ENCODE measurements around the gene FNDC3B. TPM values are rescaled to one million over a fixed set of nuclear protein-coding genes. Genes with fewer than 3 reads are reported as not detected.
A peak's percentile ranks its signal among the peaks of the same experiment; 100 is the strongest.

Gene FNDC3B
- total and polyA plus RNA-seq, 4 donors, result 13.3 to 175 (median 100) TPM

DNA sequence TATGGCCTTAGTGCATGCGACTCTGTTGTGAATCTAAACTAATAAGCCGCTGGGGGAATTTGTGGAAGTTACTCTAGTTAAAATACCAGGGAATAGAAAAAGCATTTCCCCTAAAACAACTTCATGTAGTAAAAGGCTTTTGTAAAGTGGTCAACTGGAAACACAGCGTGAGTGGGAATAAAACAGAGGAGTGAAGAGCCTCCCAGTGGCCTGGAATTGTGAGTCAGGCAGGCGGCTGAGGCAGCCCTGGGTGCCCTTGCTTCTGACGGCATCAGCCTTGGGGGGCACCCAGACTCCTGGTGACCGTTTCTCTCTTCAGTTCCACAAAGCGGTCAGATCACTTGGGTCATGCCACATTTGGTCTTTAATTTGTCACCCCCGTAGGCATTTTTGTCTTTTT, 300.5 kb downstream of the FNDC3B start:
- 94 to 96% methylated on average over 8 of the region's 8 CpGs for WGBS, 2 donors
- no peak for DNase-seq
- Histone ChIP-seq H3K27me3 (ENCODE audit: control insufficient read depth in 3 of 3, insufficient read depth in 3 of 3, low read length in 2 of 3) (no peaks in the 10 kb centered on the region), H3K9me3 (ENCODE audit: control insufficient read depth in 4 of 4, insufficient read depth in 3 of 4, low read length in 3 of 4) (no peaks in the 10 kb centered on the region), H3K27ac (ENCODE audit: low read depth in 1 of 2, low read length in 1 of 2) (no peak overlapping the region), H3K4me1 (ENCODE audit: control insufficient read depth in 5 of 5, insufficient read depth in 5 of 5, low read length in 5 of 5) (no peaks in the 10 kb centered on the region), H3K36me3 (ENCODE audit: control insufficient read depth in 4 of 4, insufficient read depth in 4 of 4, low read length in 4 of 4) (peaks cover 11 to 34% (median 26%) of the 10 kb centered on the region in 4 donors), H3K9ac (ENCODE audit: insufficient read depth in 1 of 2, low read length in 2 of 2) (no peak overlapping the region), H3K4me3 (no peak overlapping the region)
- no peak for ATAC-seq (ENCODE audit: insufficient read depth, low FRiP score)
- TF ChIP-seq, protein P1, sequence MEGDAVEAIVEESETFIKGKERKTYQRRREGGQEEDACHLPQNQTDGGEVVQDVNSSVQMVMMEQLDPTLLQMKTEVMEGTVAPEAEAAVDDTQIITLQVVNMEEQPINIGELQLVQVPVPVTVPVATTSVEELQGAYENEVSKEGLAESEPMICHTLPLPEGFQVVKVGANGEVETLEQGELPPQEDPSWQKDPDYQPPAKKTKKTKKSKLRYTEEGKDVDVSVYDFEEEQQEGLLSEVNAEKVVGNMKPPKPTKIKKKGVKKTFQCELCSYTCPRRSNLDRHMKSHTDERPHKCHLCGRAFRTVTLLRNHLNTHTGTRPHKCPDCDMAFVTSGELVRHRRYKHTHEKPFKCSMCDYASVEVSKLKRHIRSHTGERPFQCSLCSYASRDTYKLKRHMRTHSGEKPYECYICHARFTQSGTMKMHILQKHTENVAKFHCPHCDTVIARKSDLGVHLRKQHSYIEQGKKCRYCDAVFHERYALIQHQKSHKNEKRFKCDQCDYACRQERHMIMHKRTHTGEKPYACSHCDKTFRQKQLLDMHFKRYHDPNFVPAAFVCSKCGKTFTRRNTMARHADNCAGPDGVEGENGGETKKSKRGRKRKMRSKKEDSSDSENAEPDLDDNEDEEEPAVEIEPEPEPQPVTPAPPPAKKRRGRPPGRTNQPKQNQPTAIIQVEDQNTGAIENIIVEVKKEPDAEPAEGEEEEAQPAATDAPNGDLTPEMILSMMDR (IDR thresholded peaks at IDR 0.05; ENCODE audit: control extremely low read depth, extremely low read depth), result no peak

- H3K4me3 ChIP-seq, result no peak overlapping the region
- no peaks in the 10 kb centered on the region for H3K27me3 ChIP-seq (ENCODE audit: control insufficient read depth in 3 of 3, insufficient read depth in 3 of 3, low read length in 2 of 3)
- no peak overlapping the region for H3K9ac ChIP-seq (ENCODE audit: insufficient read depth in 1 of 2, low read length in 2 of 2)
- ATAC-seq (ENCODE audit: insufficient read depth, low FRiP score) (no peak), DNase-seq (no peak)
- H3K27ac ChIP-seq (ENCODE audit: low read depth in 1 of 2, low read length in 1 of 2), result no peak overlapping the region
- no peaks in the 10 kb centered on the region for H3K9me3 ChIP-seq (ENCODE audit: control insufficient read depth in 4 of 4, insufficient read depth in 3 of 4, low read length in 3 of 4)
- H3K4me1 ChIP-seq (ENCODE audit: control insufficient read depth in 5 of 5, insufficient read depth in 5 of 5, low read length in 5 of 5), result no peaks in the 10 kb centered on the region
- WGBS, 2 donors, result 85 to 93% methylated on average over 5 of the region's 5 CpGs
- TF ChIP-seq, protein P1 (IDR thresholded peaks at IDR 0.05; ENCODE audit: control extremely low read depth, extremely low read depth), result no peak
- peaks cover 16 to 41% (median 30%) of the 10 kb centered on the region in 4 donors for H3K36me3 ChIP-seq (ENCODE audit: control insufficient read depth in 4 of 4, insufficient read depth in 4 of 4, low read length in 4 of 4)
Observed at GRCh38 chr3:172340583-172340982, 301.2 kb downstream of the FNDC3B start.

DNA sequence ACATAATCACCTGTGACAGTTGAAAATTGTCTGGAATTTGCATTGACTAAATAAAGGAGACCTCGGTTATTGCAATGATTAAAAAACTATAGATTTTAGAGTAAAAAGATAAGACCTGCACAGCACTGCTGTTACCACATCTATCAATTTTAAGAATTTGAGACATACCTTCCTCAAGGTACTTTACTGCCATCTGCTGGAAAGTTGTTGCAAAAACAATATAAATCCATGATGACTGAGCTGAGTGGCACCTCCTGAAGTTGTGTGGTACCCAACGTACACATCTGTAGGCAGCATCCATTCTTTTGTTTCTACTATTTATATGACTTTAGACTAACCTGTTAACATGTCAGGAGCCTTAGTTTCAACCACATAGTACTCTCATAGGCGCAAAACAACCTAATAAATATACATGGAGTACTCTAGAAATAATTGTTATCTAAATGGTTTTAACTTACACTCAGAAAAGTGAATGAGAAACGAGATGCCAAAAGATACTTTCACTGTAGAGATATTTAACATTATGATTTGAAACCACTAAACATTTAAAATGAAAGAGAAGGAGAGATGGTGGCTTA, 302.2 kb downstream of the FNDC3B start:
- WGBS, 2 donors, result 44 to 56% methylated on average over 4 of the region's 4 CpGs
- TF ChIP-seq, protein P1 (IDR thresholded peaks at IDR 0.05; ENCODE audit: control extremely low read depth, extremely low read depth), result peak; percentile 76
- DNase-seq (peak in 2 of 3 donors; percentile 71 to 75), ATAC-seq (ENCODE audit: insufficient read depth, low FRiP score) (peak; percentile 55)
- Histone ChIP-seq H3K9me3 (ENCODE audit: control insufficient read depth in 4 of 4, insufficient read depth in 3 of 4, low read length in 3 of 4) (no peaks in the 10 kb centered on the region), H3K27me3 (ENCODE audit: control insufficient read depth in 3 of 3, insufficient read depth in 3 of 3, low read length in 2 of 3) (no peaks in the 10 kb centered on the region), H3K36me3 (ENCODE audit: control insufficient read depth in 4 of 4, insufficient read depth in 4 of 4, low read length in 4 of 4) (peaks cover 24 to 43% (median 34%) of the 10 kb centered on the region in 4 donors), H3K4me1 (ENCODE audit: control insufficient read depth in 5 of 5, insufficient read depth in 5 of 5, low read length in 5 of 5) (no peaks in the 10 kb centered on the region), H3K27ac (ENCODE audit: low read depth in 1 of 2, low read length in 1 of 2) (no peak overlapping the region), H3K4me3 (no peak overlapping the region), H3K9ac (ENCODE audit: insufficient read depth in 1 of 2, low read length in 2 of 2) (no peak overlapping the region)

All from lung (tissue), 12 donors.